ENCODE data around the gene NUMB.

The NUMB gene

GRCh38 chr14:73285979-73286378 is 172.4 kb downstream of the NUMB start:
- no peak for DNase-seq

- peak in 1 of 2 donors; percentile 39 for DNase-seq
These were observed 174.6 kb downstream of the NUMB start for GRCh38 chr14:73283608-73284379.

- DNase-seq = no peak
These were observed 177.4 kb downstream of the NUMB start for GRCh38 chr14:73280903-73281302.

GRCh38 chr14:73277376-73277775 is 181.0 kb downstream of the NUMB start:
- DNase-seq = no peak

GRCh38 chr14:73276836-73277235 is 181.5 kb downstream of the NUMB start:
- no peak for DNase-seq

GRCh38 chr14:73273799-73274198 is 184.5 kb downstream of the NUMB start:
- no peak for DNase-seq

- DNase-seq = no peak
These were observed 186.0 kb downstream of the NUMB start for GRCh38 chr14:73272393-73272792.

- peak in 1 of 2 donors; percentile 21 for DNase-seq
These were observed 188.4 kb downstream of the NUMB start for GRCh38 chr14:73269729-73270531.

GRCh38 chr14:73267474-73267873 is 190.9 kb downstream of the NUMB start:
- no peak for DNase-seq

- no peak for DNase-seq
These were observed 192.0 kb downstream of the NUMB start for GRCh38 chr14:73266317-73266716.

- DNase-seq = no peak
These were observed 192.7 kb downstream of the NUMB start for GRCh38 chr14:73265721-73266046.

GRCh38 chr14:73264885-73265720 is 193.2 kb downstream of the NUMB start:
- no peak for DNase-seq

- no peak for DNase-seq
These were observed 194.1 kb downstream of the NUMB start for GRCh38 chr14:73264080-73264884.

- DNase-seq = no peak
These were observed 194.7 kb downstream of the NUMB start for GRCh38 chr14:73263606-73264005.

GRCh38 chr14:73262427-73263183 is 195.7 kb downstream of the NUMB start:
- no peak for DNase-seq

GRCh38 chr14:73261520-73262426 is 196.6 kb downstream of the NUMB start:
- no peak for DNase-seq

GRCh38 chr14:73261075-73261474 is 197.3 kb downstream of the NUMB start:
- no peak for DNase-seq

- no peak for DNase-seq
These were observed 197.8 kb downstream of the NUMB start for GRCh38 chr14:73260574-73260973.

GRCh38 chr14:73259837-73260236 is 198.5 kb downstream of the NUMB start:
- no peak for DNase-seq

GRCh38 chr14:73258845-73259611 is 199.3 kb downstream of the NUMB start:
- no peak for DNase-seq

Data from hippocampal formation (tissue), 2 donors.